Kidney epithelial cell (primary cell): ENCODE data around the gene HNRNPUL2. TPM values are rescaled to one million over a fixed set of nuclear protein-coding genes. Genes with fewer than 3 reads are reported as not detected.

Experiments used
- DNase-seq: peaks from one replicate; pipeline ENCODE4 v3.0.0-alpha.2; 2010; ENCODE audit warnings: low read depth
- H3K27me3 ChIP-seq: 2 replicates; pipeline ENCODE4 v1.6.0; 2011; ENCODE audit warnings: low read length; ENCODE audit not compliant: control insufficient read depth, insufficient read depth
- H3K36me3 ChIP-seq: 2 replicates; pipeline ENCODE4 v1.5.1; 2011; ENCODE audit warnings: low read length; ENCODE audit not compliant: control insufficient read depth, insufficient read depth
- H3K4me3 ChIP-seq: 2 replicates; pipeline ENCODE4 v1.5.1; 2011; ENCODE audit warnings: low read depth, mild to moderate bottlenecking, control low read depth, low read length
- total RNA-seq: library from RNA; depleted of rRNA; stranded (reverse); fragments of >200 nt; gene quantifications from 2 replicates; pipeline ENCODE4 v1.2.3, GENCODE V29; 2015
- TF ChIP-seq, protein P1 (sequence below): IDR thresholded peaks from 2 replicates; pipeline ENCODE4 v1.5.1; 2011; ENCODE audit warnings: mild to moderate bottlenecking, moderate library complexity, low read length, control low read depth, inconsistent platforms; ENCODE audit not compliant: insufficient read depth, poor library complexity, severe bottlenecking

HNRNPUL2 gene
- total RNA-seq, 1 donor from 2014 or later = 12.8 TPM

DNA sequence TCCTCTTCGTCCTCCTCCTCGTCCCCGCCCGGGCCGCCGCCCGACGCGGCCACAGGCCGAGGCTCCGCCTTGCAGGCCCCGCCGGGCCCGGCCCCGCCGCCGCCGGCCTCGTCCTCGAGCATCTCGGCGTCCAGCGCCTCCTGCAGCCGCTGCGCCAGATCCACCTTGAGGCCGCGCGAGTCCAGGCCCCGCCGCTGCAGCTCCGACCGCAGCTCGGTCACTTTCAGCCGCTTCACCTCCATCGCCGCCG is 417 bp downstream of the HNRNPUL2 start:
- DNase-seq = no peak
- H3K4me3 ChIP-seq = peak overlapping the region; percentile 96
- H3K27me3 ChIP-seq = no peaks in the 10 kb centered on the region
- H3K36me3 ChIP-seq = peaks cover 2% of the 10 kb centered on the region
- TF ChIP-seq, protein P1, sequence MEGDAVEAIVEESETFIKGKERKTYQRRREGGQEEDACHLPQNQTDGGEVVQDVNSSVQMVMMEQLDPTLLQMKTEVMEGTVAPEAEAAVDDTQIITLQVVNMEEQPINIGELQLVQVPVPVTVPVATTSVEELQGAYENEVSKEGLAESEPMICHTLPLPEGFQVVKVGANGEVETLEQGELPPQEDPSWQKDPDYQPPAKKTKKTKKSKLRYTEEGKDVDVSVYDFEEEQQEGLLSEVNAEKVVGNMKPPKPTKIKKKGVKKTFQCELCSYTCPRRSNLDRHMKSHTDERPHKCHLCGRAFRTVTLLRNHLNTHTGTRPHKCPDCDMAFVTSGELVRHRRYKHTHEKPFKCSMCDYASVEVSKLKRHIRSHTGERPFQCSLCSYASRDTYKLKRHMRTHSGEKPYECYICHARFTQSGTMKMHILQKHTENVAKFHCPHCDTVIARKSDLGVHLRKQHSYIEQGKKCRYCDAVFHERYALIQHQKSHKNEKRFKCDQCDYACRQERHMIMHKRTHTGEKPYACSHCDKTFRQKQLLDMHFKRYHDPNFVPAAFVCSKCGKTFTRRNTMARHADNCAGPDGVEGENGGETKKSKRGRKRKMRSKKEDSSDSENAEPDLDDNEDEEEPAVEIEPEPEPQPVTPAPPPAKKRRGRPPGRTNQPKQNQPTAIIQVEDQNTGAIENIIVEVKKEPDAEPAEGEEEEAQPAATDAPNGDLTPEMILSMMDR = no peak

DNA sequence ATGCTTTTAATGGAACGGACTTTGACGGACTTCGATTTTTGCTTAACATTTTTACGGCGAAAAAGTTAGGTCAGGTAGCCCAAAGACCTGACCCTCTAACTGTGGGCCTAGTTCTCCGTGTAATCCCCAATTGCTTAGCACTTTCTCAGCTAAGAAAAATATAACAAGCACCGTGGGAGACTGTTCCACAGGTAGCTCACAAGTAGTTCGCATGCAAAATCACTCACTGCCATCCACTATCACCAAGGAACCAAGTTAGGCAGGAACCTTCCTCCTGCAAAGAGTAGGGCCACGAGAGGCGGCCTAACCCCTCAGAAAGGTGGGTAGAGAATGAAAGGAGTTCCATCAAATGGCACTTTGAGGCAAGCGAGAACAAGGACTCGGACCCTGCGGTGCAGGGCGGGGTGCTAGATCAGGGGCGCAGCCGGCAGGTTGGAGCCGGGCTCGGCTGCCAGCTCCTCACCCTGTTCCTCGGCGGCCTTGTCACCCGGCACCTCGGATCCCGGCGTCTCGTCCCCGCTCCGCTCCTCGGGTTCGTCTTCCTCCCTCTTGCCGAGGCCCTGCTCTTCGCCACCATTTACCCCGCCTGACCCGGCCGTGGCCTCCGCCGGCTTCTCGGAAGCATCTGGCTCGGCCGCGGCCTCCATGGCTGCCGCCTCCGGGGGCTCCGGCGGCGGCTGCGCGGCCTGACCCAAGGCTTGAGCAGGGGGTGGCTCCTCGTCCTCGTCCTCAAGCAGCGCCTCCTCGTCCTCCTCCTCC is 922 bp downstream of the HNRNPUL2 start:
- H3K36me3 ChIP-seq = peaks cover 2% of the 10 kb centered on the region
- H3K27me3 ChIP-seq = no peaks in the 10 kb centered on the region
- peak overlapping the region; percentile 96 for H3K4me3 ChIP-seq
- no peak for DNase-seq
- TF ChIP-seq, protein P1 = no peak

DNA sequence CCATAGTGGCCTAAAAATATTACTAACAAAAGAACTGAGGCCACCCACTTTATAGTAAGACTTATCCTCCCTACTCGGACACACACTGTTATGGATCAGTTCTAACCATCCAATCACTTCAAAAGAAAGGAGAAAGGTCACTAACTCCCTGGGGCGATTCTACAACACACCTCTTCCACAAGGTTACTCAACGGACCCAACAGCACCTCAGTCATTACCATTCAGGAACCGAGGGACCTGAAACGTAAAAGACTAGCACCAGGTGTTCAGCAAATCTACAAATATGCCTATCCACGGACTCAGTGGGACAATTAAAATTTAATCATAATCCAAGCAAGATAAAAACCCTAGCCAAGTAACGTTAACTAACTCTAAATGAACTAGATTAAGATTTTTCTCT is 1.6 kb downstream of the HNRNPUL2 start:
- no peak for DNase-seq
- Histone ChIP-seq H3K4me3 (peak overlapping the region; percentile 96), H3K36me3 (peaks cover 2% of the 10 kb centered on the region), H3K27me3 (no peaks in the 10 kb centered on the region)
- TF ChIP-seq, protein P1 = no peak

DNA sequence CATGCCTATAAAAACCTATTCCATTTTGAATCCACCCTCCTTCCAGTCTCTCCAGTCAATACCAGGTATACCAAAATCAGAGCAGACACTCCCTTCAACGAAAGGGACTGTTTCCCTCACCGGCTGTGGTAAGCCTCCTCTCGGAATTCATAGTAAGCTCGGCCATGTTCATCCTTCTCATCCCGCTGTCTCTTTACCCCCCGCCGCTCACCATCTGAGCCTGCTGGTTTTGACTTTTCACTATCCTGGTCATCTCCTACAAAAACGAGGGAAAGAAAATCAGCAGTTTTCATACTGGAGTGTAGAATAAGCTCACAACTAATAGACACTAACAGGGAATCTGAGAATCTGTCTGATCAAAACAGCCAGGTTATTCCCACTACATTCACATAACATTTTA is 3.1 kb downstream of the HNRNPUL2 start:
- peak overlapping the region; percentile 96 for H3K4me3 ChIP-seq
- no peaks in the 10 kb centered on the region for H3K27me3 ChIP-seq
- TF ChIP-seq, protein P1 = no peak
- DNase-seq = no peak
- H3K36me3 ChIP-seq = peaks cover 2% of the 10 kb centered on the region

DNA sequence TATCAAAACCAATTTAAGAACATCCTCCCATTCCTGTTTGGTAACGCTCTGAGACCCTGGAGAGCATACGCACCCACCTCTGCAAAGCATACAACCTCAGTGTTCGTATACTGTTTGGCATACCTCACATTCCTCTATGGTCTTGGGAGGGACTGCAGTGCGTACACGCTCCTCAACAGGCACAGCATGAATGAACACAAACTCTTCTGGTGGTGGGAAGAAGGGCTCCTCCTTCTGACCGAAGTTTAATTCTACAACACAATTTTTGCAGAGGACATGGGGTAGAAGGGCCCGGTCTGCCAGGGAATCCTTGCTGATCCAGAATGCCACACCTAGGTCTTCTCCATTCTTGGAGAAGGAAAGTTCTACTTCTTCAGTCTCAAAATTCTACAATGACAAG is 5.3 kb downstream of the HNRNPUL2 start:
- Histone ChIP-seq H3K27me3 (no peaks in the 10 kb centered on the region), H3K4me3 (no peak overlapping the region), H3K36me3 (peaks cover 3% of the 10 kb centered on the region)
- TF ChIP-seq, protein P1 = no peak
- DNase-seq = no peak

DNA sequence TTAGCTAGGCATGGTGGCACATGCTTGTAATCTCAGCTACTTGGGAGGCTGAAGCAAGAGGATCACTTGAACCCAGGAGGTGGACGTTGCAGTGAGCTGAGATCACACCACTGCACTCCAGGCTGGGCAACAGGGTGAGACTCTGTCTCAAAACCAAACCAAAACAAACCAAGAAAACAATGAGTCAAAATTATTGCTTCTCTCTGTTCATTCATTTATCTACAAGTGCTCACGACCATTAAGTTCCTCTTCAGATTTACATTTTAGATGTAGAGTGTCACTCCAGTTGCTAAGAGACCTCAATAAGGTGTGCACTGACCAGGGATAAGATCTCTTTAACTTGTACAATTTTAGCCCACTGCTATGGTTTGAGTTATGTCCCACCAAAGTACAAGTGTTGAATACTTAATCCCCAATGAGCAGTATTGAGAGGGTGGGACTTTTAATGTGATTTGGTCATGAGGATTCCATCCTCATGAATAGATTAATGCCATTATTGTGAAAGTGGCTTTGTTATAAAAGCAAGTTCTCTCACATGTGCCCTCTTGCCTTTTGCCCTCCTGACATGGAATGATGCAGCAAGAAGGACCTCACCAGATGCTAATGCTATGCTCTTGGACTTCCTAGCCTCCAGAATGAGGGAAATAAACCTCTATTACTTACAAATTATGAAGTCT is 7.8 kb downstream of the HNRNPUL2 start:
- Histone ChIP-seq H3K4me3 (no peak overlapping the region), H3K36me3 (peaks cover 5% of the 10 kb centered on the region), H3K27me3 (no peaks in the 10 kb centered on the region)
- TF ChIP-seq, protein P1 = no peak
- no peak for DNase-seq
